ENCODE results near the gene KCNB1. TPM values are rescaled to one million over a fixed set of nuclear protein-coding genes. Genes with fewer than 3 reads are reported as not detected.

The KCNB1 gene
- total RNA-seq, 1 donor from 2014 or later = 2.8 TPM

DNA sequence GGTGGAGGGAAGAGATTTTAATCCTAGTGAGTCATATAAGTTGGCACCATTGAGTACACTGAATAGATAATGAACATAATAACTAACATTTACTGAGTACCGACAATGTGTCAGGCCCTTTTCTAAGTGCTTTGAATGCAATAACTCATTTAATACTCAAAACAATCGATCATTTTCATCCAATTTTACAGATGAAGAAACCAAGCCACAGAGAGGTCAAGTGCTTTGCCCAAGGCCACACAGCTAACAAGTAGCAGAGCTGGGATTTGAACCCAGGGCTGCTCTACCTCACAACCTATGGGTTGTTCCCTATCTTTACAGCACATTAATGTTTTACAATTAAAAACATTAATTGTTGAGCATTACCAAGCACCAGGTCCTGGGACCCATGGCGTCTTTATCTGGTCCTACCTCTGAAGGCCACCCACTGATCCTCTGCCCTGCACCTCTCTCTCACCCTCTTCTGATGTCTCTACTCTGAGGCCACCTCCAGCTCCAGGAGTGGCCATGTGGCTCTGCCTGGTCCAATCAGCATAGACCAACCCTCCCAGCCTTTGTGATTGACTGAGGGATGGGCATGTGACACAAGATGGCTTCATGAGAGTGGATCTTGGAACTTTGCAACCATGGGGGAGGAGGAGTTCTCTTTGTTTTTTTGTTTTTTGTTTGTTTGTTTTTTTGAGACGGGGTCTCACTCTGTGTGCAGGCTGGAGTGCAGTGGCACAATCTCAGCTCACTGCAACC, 83.9 kb downstream of the KCNB1 start:
- H3K36me3 Mint-ChIP-seq (ENCODE audit: low read depth) = no peaks in the 10 kb centered on the region
- H3K9me3 Mint-ChIP-seq = no peaks in the 10 kb centered on the region
- no peaks in the 10 kb centered on the region for H3K27me3 Mint-ChIP-seq (ENCODE audit: low read depth)
- no peak overlapping the region for H3K4me3 Mint-ChIP-seq
- TF ChIP-seq, protein P1, sequence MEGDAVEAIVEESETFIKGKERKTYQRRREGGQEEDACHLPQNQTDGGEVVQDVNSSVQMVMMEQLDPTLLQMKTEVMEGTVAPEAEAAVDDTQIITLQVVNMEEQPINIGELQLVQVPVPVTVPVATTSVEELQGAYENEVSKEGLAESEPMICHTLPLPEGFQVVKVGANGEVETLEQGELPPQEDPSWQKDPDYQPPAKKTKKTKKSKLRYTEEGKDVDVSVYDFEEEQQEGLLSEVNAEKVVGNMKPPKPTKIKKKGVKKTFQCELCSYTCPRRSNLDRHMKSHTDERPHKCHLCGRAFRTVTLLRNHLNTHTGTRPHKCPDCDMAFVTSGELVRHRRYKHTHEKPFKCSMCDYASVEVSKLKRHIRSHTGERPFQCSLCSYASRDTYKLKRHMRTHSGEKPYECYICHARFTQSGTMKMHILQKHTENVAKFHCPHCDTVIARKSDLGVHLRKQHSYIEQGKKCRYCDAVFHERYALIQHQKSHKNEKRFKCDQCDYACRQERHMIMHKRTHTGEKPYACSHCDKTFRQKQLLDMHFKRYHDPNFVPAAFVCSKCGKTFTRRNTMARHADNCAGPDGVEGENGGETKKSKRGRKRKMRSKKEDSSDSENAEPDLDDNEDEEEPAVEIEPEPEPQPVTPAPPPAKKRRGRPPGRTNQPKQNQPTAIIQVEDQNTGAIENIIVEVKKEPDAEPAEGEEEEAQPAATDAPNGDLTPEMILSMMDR (conservative IDR thresholded peaks at IDR 0.05) = no peak
- no peaks in the 10 kb centered on the region for H3K4me1 Mint-ChIP-seq
- no peak for DNase-seq (ENCODE audit: low read depth, low spot score)
- H3K27ac Mint-ChIP-seq (ENCODE audit: unreplicated experiment) = no peak overlapping the region

DNA sequence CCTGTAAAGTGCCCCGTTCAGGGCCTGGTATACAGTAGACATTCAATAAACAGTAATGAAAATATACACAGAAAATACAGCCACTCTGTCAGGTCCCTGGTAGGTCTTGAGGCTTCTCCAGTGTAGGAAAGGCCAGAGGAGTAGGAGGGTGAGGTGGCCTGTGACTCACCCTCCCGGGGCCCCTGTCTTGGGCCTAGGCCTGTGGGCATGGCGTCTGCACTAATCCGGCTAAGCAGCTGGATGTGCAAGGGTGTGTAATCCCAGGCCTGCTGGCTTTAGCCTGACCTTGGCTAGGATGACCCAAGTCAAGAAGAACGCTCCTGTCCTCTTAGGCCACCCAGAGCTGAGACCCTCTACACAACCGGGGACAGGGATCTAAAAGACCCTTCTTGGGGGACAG, 84.9 kb downstream of the KCNB1 start:
- no peak overlapping the region for H3K27ac Mint-ChIP-seq (ENCODE audit: unreplicated experiment)

DNA sequence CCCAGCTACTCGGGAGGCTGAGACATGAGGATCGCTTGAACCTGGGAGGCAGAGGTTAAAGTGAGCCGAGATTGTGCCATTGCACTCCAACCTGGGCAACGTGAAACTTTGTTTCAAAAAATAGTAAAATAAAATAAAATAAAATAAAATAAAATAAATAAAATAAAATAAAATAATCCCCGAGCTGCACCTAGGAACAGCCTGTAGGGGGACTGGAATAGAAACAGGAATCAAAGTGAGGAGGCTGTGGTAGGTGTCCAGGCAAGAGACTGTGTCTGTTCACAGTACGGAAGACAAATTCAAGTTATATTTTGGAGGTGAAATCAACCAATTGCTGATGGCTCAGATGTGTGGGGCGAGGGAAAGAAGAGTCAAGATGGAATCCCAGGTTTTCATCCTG, 86.2 kb downstream of the KCNB1 start:
- Mint-ChIP-seq H3K9me3 (no peaks in the 10 kb centered on the region), H3K4me1 (peaks cover 5% of the 10 kb centered on the region), H3K27me3 (ENCODE audit: low read depth) (no peaks in the 10 kb centered on the region), H3K4me3 (no peak overlapping the region), H3K36me3 (ENCODE audit: low read depth) (no peaks in the 10 kb centered on the region), H3K27ac (ENCODE audit: unreplicated experiment) (no peak overlapping the region)
- DNase-seq (ENCODE audit: low read depth, low spot score) = no peak
- TF ChIP-seq, protein P1 (conservative IDR thresholded peaks at IDR 0.05) = peak; percentile 51

More for the DNA sequence above, 84.9 kb downstream of the KCNB1 start:
- H3K27me3 Mint-ChIP-seq (ENCODE audit: low read depth) = no peaks in the 10 kb centered on the region
- H3K4me3 Mint-ChIP-seq = no peak overlapping the region
- no peaks in the 10 kb centered on the region for H3K4me1 Mint-ChIP-seq
- no peaks in the 10 kb centered on the region for H3K9me3 Mint-ChIP-seq
- H3K36me3 Mint-ChIP-seq (ENCODE audit: low read depth) = no peaks in the 10 kb centered on the region
- DNase-seq (ENCODE audit: low read depth, low spot score) = no peak
- TF ChIP-seq, protein P1 (conservative IDR thresholded peaks at IDR 0.05) = no peak

DNA sequence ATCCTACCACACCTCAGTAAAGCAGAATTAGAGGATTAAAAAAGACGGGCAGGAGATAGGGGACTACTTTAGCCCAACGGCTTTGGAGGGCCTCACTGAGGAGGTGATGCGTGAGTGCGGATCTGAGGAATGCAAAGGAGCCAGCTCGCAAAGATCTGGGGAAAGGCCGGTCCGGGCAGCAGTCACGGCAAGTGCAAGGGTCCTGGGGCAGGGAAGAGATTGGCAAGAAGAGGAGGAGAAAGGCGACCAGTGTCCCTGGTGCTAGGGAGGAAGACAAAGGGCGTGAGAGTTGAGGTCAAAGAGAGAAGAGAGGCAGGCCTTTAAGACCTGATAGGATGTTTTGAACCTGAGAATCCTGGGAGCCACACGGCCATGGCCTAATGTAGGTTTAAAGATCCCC, 86.8 kb downstream of the KCNB1 start:
- TF ChIP-seq, protein P1 (conservative IDR thresholded peaks at IDR 0.05) = no peak
- Mint-ChIP-seq H3K4me3 (no peak overlapping the region), H3K27me3 (ENCODE audit: low read depth) (no peaks in the 10 kb centered on the region), H3K4me1 (peaks cover 5% of the 10 kb centered on the region), H3K9me3 (no peaks in the 10 kb centered on the region), H3K36me3 (ENCODE audit: low read depth) (no peaks in the 10 kb centered on the region), H3K27ac (ENCODE audit: unreplicated experiment) (peak overlapping the region; percentile 16)
- no peak for DNase-seq (ENCODE audit: low read depth, low spot score)

DNA sequence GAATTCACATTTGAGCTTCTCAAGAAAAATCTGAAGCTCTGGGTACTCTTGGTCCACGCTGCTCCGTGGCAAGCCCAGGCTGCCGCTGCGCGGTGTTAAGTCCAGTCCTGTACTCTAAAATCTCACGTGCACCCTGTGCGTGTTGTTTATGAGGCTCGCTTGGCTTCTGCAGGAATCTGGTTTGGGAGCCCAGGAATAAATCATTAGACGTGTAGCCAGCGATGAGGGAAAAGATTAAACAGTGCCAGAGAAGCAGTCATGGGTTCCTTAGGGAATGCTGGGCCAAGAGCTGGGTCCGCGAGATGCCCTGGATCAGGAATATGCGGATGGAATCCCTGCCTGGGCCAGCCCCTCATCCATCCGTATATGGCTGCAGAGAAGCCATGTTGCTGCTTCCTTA, 87.3 kb downstream of the KCNB1 start:
- Mint-ChIP-seq H3K4me1 (peaks cover 5% of the 10 kb centered on the region), H3K4me3 (no peak overlapping the region), H3K27ac (ENCODE audit: unreplicated experiment) (no peak overlapping the region), H3K36me3 (ENCODE audit: low read depth) (no peaks in the 10 kb centered on the region), H3K9me3 (no peaks in the 10 kb centered on the region), H3K27me3 (ENCODE audit: low read depth) (no peaks in the 10 kb centered on the region)
- no peak for DNase-seq (ENCODE audit: low read depth, low spot score)
- TF ChIP-seq, protein P1 (conservative IDR thresholded peaks at IDR 0.05) = no peak

Measured in neural crest cell (in vitro differentiated cells).